Measurements from ENCODE around the gene IQGAP3. TPM values are rescaled to one million over a fixed set of nuclear protein-coding genes. Genes with fewer than 3 reads are reported as not detected.

IQGAP3 gene
- polyA plus RNA-seq, 1 donor from 2014 or later = not detected

GRCh38 chr1:156495401-156496140 lies 76.8 kb downstream of the IQGAP3 start:
- TF ChIP-seq TAF1 (IDR thresholded peaks at IDR 0.05; ENCODE audit: low read depth) (no peak), CTCF (IDR thresholded peaks at IDR 0.05; ENCODE audit: poor library complexity, severe bottlenecking) (no peak), SMC3 (conservative IDR thresholded peaks at IDR 0.05; ENCODE audit: poor library complexity) (no peak), POLR2AphosphoS5 (IDR thresholded peaks at IDR 0.05) (no peak), REST (IDR thresholded peaks at IDR 0.05; ENCODE audit: borderline replicate concordance) (no peak), EP300 (conservative IDR thresholded peaks at IDR 0.05; ENCODE audit: poor library complexity, severe bottlenecking) (no peak), RAD21 (conservative IDR thresholded peaks at IDR 0.05) (no peak), EZH2 (IDR thresholded peaks at IDR 0.05; ENCODE audit: borderline replicate concordance, insufficient read depth, low read length, poor library complexity, severe bottlenecking) (no peak), MXI1 (conservative IDR thresholded peaks at IDR 0.05; ENCODE audit: poor library complexity, severe bottlenecking) (no peak)
- Histone ChIP-seq H3K27me3 (ENCODE audit: insufficient read depth, low read depth, low read length) (no peaks in the 10 kb centered on the region), H3F3A (ENCODE audit: insufficient read depth, low read length, poor library complexity, severe bottlenecking) (no peaks in the 10 kb centered on the region), H3K79me2 (replicated peaks; ENCODE audit: insufficient read depth, low read length) (peaks cover 89% of the 10 kb centered on the region), H3K36me3 (ENCODE audit: insufficient read depth, low read length) (no peaks in the 10 kb centered on the region), H2AFZ (ENCODE audit: low read depth, low read length) (no peak overlapping the region), H3K9me2 (ENCODE audit: insufficient read depth, low read length) (no peaks in the 10 kb centered on the region), H3K4me3 (ENCODE audit: low read length) (no peak overlapping the region), H3K9ac (ENCODE audit: low read length) (no peak overlapping the region), H3K9me3 (ENCODE audit: low read length) (no peaks in the 10 kb centered on the region), H3K27ac (ENCODE audit: low read length) (no peak overlapping the region), H3K4me2 (ENCODE audit: low read length) (no peak overlapping the region), H4K20me1 (ENCODE audit: insufficient read depth) (peaks cover 3% of the 10 kb centered on the region)

- Histone ChIP-seq H3K9me2 (ENCODE audit: insufficient read depth, low read length) (no peaks in the 10 kb centered on the region), H2AFZ (ENCODE audit: low read depth, low read length) (no peak overlapping the region), H3K4me2 (ENCODE audit: low read length) (no peak overlapping the region), H3K27me3 (ENCODE audit: insufficient read depth, low read depth, low read length) (no peaks in the 10 kb centered on the region), H3K27ac (ENCODE audit: low read length) (no peak overlapping the region), H3K9me3 (ENCODE audit: low read length) (no peaks in the 10 kb centered on the region), H3K36me3 (ENCODE audit: insufficient read depth, low read length) (no peaks in the 10 kb centered on the region), H3K4me3 (ENCODE audit: low read length) (no peak overlapping the region), H3K9ac (ENCODE audit: low read length) (no peak overlapping the region), H3K79me2 (replicated peaks; ENCODE audit: insufficient read depth, low read length) (peaks cover 86% of the 10 kb centered on the region), H3F3A (ENCODE audit: insufficient read depth, low read length, poor library complexity, severe bottlenecking) (peaks cover 5% of the 10 kb centered on the region), H4K20me1 (ENCODE audit: insufficient read depth) (peaks cover 3% of the 10 kb centered on the region)
- TF ChIP-seq TAF1 (IDR thresholded peaks at IDR 0.05; ENCODE audit: low read depth) (no peak), RAD21 (conservative IDR thresholded peaks at IDR 0.05) (no peak), REST (IDR thresholded peaks at IDR 0.05; ENCODE audit: borderline replicate concordance) (no peak), EP300 (conservative IDR thresholded peaks at IDR 0.05; ENCODE audit: poor library complexity, severe bottlenecking) (no peak), CTCF (IDR thresholded peaks at IDR 0.05; ENCODE audit: poor library complexity, severe bottlenecking) (no peak), MXI1 (conservative IDR thresholded peaks at IDR 0.05; ENCODE audit: poor library complexity, severe bottlenecking) (no peak), SMC3 (conservative IDR thresholded peaks at IDR 0.05; ENCODE audit: poor library complexity) (no peak)
These were observed 78.0 kb downstream of the IQGAP3 start for GRCh38 chr1:156494309-156494895.
